COR-L47 (cell line): ENCODE results near the gene MRPS15.
A peak's percentile ranks its signal among the peaks of the same experiment; 100 is the strongest.

ENCODE experiments used
- DNase-seq: peaks from one replicate; lab custom pipeline; 2025; lab: John Stamatoyannopoulos, UW

MRPS15 gene

DNA sequence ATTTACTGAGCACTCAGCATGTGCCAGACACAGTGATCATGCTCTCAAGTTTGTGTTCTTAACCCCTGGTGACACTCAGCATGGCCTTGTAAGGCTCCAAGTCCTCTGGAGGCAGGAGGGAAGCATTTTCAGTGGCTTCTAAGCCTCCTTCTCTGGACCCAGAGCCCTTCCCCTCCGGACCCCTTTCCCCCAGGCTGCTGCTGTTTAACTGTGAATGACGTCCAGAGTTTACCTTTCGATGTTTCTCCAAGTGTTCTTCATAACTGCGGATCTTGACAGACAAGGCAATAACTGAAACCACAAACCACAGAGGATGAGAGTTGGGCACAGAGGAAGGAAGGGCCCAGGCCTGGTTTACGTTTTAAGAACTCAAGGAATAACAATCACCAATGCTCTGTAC lies 6.5 kb downstream of the MRPS15 start:
- DNase-seq: no peak

DNA sequence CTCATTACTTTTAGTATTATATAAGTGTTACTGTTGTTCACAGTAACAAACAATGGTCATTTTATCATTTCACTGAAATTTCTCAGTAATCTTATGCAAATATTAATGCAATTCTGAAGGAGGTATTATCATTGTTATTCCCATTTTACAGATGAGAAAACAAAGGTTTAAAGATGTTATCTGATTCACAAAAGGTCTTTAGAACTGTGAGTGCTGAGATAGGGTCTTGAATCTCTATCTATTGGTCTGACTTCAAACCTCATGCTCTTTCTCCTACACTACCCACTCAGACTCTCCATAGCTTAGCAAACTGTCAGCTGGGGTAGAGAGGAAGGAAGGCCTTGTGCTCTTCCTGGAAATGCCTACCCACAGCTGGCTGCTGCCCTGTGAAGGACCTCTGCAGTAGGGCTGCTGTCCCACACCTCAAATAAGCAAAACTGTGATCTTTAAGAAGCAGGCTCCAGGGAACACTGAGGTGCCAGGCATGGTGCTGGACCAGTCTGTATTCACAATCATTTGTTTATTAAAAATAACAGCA lies 7.7 kb downstream of the MRPS15 start:
- DNase-seq: no peak

DNA sequence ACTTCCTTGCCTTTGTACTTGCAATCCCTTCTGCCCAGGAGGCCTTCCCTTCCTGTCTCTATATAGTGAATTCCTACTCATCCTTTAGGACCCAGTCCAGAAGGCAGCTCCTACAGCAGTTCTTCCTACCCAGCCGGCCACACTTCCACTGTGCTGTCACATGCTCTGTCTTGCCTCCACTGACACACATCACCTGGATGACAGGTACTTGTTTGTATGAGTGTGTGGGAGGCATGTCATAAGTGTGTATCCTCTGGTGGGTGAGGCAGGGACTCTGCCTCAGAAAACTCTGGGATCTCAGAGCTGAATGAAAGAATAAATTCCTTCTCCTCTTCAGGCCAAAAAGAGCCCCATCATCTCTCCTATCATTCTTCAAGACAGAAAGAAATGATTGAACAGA lies 8.8 kb downstream of the MRPS15 start:
- DNase-seq: no peak

DNA sequence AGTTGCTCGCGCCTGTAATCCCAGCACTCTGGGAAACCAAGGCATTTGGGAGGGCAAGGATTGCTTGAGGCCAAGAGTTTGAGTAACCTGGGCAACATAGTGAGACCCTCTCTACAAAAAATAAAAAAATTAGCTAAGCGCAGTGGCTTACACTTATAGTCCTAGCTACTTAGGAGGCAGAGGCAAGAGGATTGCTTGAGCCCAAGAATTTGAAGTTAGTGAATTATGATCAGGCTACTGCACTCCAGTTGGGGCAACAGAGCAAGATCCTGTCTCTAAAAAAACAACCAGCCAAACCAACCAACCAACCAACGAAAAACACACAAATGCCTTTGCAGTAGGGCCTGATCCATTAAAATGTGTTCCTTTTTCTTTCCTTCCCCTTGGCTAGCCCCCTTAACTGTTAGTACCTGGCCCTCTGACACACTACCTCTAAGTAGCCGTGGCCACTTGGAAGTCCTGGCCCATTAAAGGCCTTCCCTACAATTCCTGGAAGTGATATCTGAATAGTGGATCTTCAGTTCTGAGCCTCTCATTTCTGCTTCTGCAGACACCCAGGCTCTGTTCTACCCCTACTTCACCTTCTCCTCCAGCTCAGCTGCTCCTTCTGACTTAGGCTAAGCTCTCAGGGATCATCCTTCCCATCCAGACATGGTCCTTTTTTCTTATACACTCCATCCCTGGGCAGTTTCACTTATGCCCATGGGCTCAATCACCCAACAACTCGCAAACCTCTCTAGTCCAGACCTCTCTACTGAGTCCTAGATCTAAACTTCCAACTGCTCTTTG lies 10.4 kb downstream of the MRPS15 start:
- DNase-seq: no peak

- DNase-seq: no peak
Measured at GRCh38 chr1:36453051-36453450, 11.1 kb downstream of the MRPS15 start.

DNA sequence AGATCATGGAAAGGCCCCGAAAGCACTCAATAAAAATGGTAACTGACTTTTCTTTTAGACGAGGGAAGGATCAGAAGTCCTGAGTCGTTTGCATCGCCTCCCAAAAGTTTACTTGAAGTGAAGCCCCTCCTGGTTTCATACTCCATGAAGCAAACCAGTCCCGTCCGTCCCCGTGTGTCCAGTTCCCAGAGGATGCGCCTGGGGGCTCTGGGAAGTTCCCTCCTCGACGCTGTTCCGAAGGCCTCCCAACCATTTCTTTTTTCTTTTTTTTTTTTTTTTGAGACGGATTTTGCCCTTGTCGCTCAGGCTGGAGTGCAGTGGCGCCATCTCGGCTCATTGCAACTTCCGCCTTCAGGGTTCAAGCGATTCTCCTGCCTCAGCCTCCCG lies 13.3 kb downstream of the MRPS15 start:
- no peak for DNase-seq

- DNase-seq: peak; percentile 93
Measured at GRCh38 chr1:36450270-36450918, 13.8 kb downstream of the MRPS15 start, which contains the start of gene OSCP1. OSCP1 (minus strand) TSS chr1:36450451; CDS start chr1:36450369, 82 bp downstream.

- no peak for DNase-seq
Measured at GRCh38 chr1:36448530-36449056, 15.6 kb downstream of the MRPS15 start.

DNA sequence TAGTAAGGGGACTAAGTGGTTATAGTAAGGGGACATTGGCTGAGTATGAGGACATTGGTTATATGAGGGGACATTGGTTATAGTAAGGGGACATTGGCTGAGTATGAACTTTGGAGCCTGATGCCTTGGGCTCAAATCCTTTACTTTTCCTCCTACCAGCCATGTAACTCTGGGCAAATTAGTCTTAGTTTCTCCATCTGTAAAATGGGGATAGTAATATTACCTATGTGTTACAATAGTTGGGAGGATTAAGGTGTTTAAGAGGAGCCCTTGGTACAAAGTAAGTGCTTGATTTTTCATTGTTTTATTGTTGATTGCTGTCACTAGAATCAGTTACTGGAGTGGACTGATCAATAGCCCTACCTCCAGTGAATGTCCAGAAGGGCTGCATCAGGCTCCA lies 16.7 kb downstream of the MRPS15 start:
- no peak for DNase-seq

DNA sequence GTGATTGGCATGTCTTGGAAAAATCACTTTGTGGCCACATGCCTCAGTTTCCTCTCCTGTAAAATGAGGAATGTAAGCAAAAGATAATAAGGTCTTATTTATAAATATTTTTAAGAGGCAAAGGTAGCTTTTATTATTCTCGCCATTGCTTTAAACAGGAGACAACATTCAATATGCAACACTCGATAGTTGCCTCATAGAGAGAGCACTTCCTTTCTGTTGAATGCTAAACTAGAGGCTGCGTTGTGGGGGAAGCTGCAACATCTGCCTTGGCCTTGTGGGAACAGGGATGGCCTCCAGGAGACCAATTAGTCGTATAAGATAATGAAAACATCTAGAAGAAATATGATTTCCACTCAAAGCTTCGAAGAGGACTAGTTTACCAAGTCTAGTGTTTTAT lies 17.4 kb downstream of the MRPS15 start:
- no peak for DNase-seq

GRCh38 chr1:36446271-36446670 lies 17.9 kb downstream of the MRPS15 start:
- peak; percentile 18 for DNase-seq

- no peak for DNase-seq
Measured at GRCh38 chr1:36443297-36443696, 20.9 kb downstream of the MRPS15 start.

- DNase-seq: no peak
Measured at GRCh38 chr1:36442337-36442736, 21.8 kb downstream of the MRPS15 start.

GRCh38 chr1:36440646-36441045 lies 23.5 kb downstream of the MRPS15 start:
- DNase-seq: no peak

DNA sequence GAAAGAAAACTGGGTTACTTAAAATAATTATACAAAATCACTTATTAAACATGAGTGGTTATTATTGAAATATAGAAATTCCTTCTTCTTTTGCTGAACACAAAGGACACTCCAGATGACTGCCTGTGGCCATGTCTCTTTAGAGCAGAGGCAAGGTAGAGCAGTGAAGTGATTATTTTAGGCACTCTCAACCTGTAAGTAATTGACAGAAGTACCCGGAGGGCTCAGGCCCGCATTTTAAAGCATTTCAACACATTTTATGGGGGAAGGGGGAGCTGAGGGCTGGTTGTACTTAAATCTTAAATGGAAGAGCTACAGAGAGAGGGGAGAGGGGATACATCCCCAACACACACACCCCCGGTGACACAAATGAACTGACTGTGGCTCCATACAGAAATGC lies 24.1 kb downstream of the MRPS15 start:
- DNase-seq: no peak

- no peak for DNase-seq
Measured at GRCh38 chr1:36438715-36439114, 25.5 kb downstream of the MRPS15 start.

DNA sequence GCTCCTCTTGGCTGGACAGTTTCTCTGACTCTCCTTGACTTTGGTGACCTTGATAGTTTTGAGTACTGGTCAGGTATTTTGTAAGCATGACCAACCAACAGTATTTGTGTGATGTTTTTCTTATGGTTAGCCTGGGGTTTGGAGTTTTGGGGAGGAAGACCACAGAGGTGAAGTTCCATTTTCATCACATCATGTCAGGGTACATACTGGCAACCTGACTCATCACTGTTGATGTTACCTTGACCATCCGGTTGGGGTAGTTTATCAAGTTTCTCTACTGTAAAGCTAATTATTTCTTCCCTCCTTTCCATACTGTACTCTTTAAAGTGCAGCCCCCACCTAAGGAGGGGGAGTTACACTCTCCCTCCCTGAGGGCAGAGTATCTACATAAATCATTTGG lies 27.4 kb downstream of the MRPS15 start:
- no peak for DNase-seq

GRCh38 chr1:36433102-36433501 lies 31.1 kb downstream of the MRPS15 start:
- DNase-seq: no peak

DNA sequence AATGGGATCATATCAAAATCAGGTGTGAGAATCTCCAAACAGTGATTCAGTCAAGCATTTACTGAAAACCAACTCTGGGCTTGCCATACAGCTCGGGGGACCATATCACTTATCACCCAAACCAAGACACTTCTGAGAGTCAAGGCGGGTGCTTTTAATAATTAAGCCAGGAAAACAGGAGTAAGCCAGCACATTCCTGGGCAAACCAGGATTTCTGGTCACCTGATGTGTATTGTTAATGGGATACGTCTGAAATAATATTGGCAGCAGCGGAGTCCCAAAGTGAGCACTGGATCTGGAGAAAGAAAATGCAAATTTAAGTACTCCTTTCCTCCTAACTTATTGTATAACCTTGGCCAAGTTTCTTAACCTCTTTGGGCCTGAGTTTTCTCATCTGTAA lies 31.6 kb downstream of the MRPS15 start:
- DNase-seq: no peak

DNA sequence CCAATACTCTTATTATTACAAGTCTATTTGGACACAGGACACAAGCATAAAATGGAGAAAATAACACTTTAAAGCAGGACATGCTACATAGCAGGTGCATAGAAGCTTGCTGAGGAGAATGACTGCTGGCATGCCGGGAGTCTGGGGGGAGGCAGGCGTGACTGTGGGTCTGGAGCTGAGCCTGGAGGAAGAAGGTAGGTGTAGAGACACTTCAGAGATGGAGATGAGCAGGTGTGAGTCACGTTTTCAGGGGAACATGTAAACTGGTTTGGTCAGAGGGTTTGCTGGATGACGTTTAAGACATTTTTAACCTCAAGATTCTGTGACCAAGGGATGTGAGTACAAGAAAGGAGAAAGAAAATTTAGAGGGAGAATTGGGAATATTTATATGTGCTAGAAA lies 38.4 kb downstream of the MRPS15 start:
- DNase-seq: no peak

GRCh38 chr1:36421649-36422048 lies 42.5 kb downstream of the MRPS15 start:
- no peak for DNase-seq

DNA sequence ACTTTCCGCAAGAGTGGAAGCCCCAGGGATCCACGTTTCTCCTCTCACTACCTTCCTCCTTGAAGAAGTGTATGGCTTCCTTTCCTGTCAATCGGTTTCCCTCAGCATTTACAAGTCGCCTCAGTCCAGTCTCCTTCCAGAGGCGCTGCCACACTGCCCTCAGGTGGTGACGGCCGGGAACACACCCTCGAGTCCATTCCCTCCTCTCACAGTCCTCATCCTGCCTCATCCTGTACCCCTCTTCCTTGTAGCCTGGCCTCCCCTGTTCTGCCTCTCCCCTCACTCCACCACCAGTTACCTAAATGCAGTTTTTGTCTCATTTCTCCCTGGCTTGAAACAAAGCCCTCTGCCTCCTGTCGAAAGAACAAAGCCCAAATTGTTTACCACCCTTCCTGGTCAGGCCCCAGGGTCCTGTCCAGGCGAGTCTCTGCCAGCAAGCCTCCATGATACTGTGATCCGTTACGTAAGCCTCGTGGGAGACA lies 43.3 kb downstream of the MRPS15 start:
- peak; percentile 39 for DNase-seq

DNA sequence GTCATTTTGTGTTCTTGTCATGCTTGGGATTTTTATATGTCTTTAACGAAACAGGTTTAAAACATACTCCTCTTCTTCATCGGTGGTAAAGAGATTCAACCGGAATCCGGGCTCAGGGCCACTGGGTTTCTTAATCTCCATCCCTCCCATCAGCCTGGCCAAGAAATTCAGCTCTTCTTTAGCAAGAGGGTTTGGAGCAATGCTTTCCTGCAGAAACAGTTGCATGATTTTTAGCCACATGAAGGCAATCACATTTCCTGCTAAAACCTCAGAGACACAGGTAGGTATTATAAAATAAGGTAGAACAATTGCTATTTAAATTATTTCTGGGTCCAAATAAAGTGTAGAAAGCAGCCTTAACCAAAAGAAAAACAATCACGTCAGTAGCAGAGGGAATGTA lies 43.8 kb downstream of the MRPS15 start:
- no peak for DNase-seq
